NCI-H1092 treated with DMSO at 0.1 percent for 48 hours (cell line): ENCODE data around the gene ATAT1.
A peak's percentile ranks its signal among the peaks of the same experiment; 100 is the strongest.

Experiments
- DNase-seq: peaks from one replicate; lab custom pipeline; 2025; lab: John Stamatoyannopoulos, UW

The ATAT1 gene

GRCh38 chr6:30613251-30614043, 13.2 kb upstream of the ATAT1 start:
- DNase-seq: no peak

GRCh38 chr6:30614044-30614842, 12.4 kb upstream of the ATAT1 start:
- no peak for DNase-seq

- DNase-seq: peak; percentile 71
These were observed 11.8 kb upstream of the ATAT1 start for GRCh38 chr6:30614843-30615218.

- peak; percentile 68 for DNase-seq
These were observed 11.3 kb upstream of the ATAT1 start for GRCh38 chr6:30615219-30615957.

GRCh38 chr6:30615958-30616810, 10.5 kb upstream of the ATAT1 start:
- no peak for DNase-seq

GRCh38 chr6:30616811-30617564, 9.7 kb upstream of the ATAT1 start, which contains the start of gene PPP1R10:
Gene PPP1R10 (minus strand): TSS chr6:30617243. CDS start chr6:30609944, 7,299 bp downstream.
- DNase-seq: peak; percentile 99

- DNase-seq: peak; percentile 97
These were observed 9.0 kb upstream of the ATAT1 start, which contains the start of gene MRPS18B for GRCh38 chr6:30617565-30618269. Gene MRPS18B (plus strand): TSS chr6:30617840. CDS start chr6:30617866, 26 bp downstream.

- no peak for DNase-seq
These were observed 8.3 kb upstream of the ATAT1 start for GRCh38 chr6:30618270-30618797.

- no peak for DNase-seq
These were observed 7.1 kb upstream of the ATAT1 start for GRCh38 chr6:30619561-30619960.

- DNase-seq: no peak
These were observed 1.2 kb upstream of the ATAT1 start for GRCh38 chr6:30625511-30625910.

GRCh38 chr6:30635834-30636233, 9.2 kb downstream of the ATAT1 start:
- DNase-seq: no peak

GRCh38 chr6:30640481-30640880, 13.8 kb downstream of the ATAT1 start:
- DNase-seq: no peak

GRCh38 chr6:30641048-30641447, 14.4 kb downstream of the ATAT1 start:
- no peak for DNase-seq

GRCh38 chr6:30643656-30644055, 17.0 kb downstream of the ATAT1 start:
- no peak for DNase-seq

GRCh38 chr6:30644769-30645168, 18.1 kb downstream of the ATAT1 start:
- DNase-seq: no peak

GRCh38 chr6:30645989-30646388, 19.3 kb downstream of the ATAT1 start:
- no peak for DNase-seq

- peak; percentile 85 for DNase-seq
These were observed 20.0 kb downstream of the ATAT1 start, which contains the start of gene C6orf136 for GRCh38 chr6:30646450-30647241. Gene C6orf136 (plus strand): TSS chr6:30647133. CDS start chr6:30647232, 99 bp downstream.

GRCh38 chr6:30647242-30648116, 20.8 kb downstream of the ATAT1 start:
- DNase-seq: peak; percentile 85
